IMR-90 (cell line): ENCODE measurements around the gene ZNF277. TPM values are rescaled to one million over a fixed set of nuclear protein-coding genes. Genes with fewer than 3 reads are reported as not detected.

ENCODE experiments used
- ATAC-seq: fragments of 200-7000 bp; cut with Tn5 transposase; 2 replicates; pipeline ENCODE4 v1.9.1; 2020; ENCODE audit warnings: low read depth, mild to moderate bottlenecking, moderate library complexity
- BruUV-seq: library from RNA; stranded (reverse); fragments of 400-500 nt; replicated peaks from 2 replicates; lab custom pipeline; 2021; lab: Mats Ljungman, UMichigan
- CTCF ChIA-PET: fragments of 300-600 bp; formaldehyde crosslinking; extraction: SDS; loops from one replicate; lab custom pipeline; 2021; ENCODE audit warnings: antibody characterized with exemption; lab: Yijun Ruan, JAX
- POLR2A ChIA-PET: fragments of 300-600 bp; sonication (Branson Sonifier 250); formaldehyde crosslinking; loops from one replicate; lab custom pipeline; 2022; ENCODE audit warnings: antibody characterized with exemption; ENCODE audit not compliant: unreplicated experiment; lab: Charles Lee
- DNase-seq: peaks from one replicate; pipeline ENCODE4 v3.0.0; 2013
- H2AFZ ChIP-seq: replicated peaks from 2 replicates; pipeline ENCODE3; 2013; ENCODE audit warnings: low read length, mild to moderate bottlenecking; ENCODE audit not compliant: poor library complexity
- H2AK5ac ChIP-seq: 2 replicates; pipeline ENCODE4 v1.6.1; 2013; ENCODE audit warnings: low read depth, low read length, inconsistent platforms
- H2AK9ac ChIP-seq: replicated peaks from 2 replicates; pipeline ENCODE3; 2013; ENCODE audit warnings: mild to moderate bottlenecking, low read depth, low read length, moderate library complexity; ENCODE audit not compliant: poor library complexity
- H2BK120ac ChIP-seq: 2 replicates; pipeline ENCODE4 v1.6.1; 2013; ENCODE audit warnings: low read depth, low read length, inconsistent platforms
- H2BK15ac ChIP-seq: 3 replicates; pipeline ENCODE4 v1.6.1; 2013; ENCODE audit warnings: low read depth, low read length, inconsistent platforms
- H2BK20ac ChIP-seq: 2 replicates; pipeline ENCODE4 v1.6.1; 2013; ENCODE audit warnings: low read depth, mild to moderate bottlenecking, inconsistent platforms, low read length, moderate library complexity
- H2BK5ac ChIP-seq: 2 replicates; pipeline ENCODE4 v1.6.1; 2013; ENCODE audit warnings: mild to moderate bottlenecking, low read depth, low read length, inconsistent platforms; ENCODE audit not compliant: poor library complexity, severe bottlenecking
- H3K14ac ChIP-seq: replicated peaks from 2 replicates; pipeline ENCODE4 v1.6.1; 2013; ENCODE audit warnings: low read depth, low read length, inconsistent platforms
- H3K18ac ChIP-seq: 2 replicates; pipeline ENCODE4 v1.6.1; 2013; ENCODE audit warnings: low read depth, low read length, control low read depth
- H3K23ac ChIP-seq: 2 replicates; pipeline ENCODE4 v1.6.1; 2013; ENCODE audit warnings: low read depth, low read length, inconsistent platforms
- H3K27ac ChIP-seq: 2 replicates; pipeline ENCODE4 v1.5.1; 2013; ENCODE audit warnings: mild to moderate bottlenecking, control low read depth, low read length; ENCODE audit not compliant: insufficient read depth
- H3K27me3 ChIP-seq: 2 replicates; pipeline ENCODE4 v1.6.1; 2013; ENCODE audit warnings: low read length; ENCODE audit not compliant: control insufficient read depth, insufficient read depth
- H3K36me3 ChIP-seq: 2 replicates; pipeline ENCODE4 v1.6.1; 2013; ENCODE audit warnings: low read length, mixed read lengths; ENCODE audit not compliant: control insufficient read depth, insufficient read depth
- H3K4ac ChIP-seq: 2 replicates; pipeline ENCODE4 v1.6.1; 2013; ENCODE audit warnings: low read depth, low read length, inconsistent platforms
- H3K4me1 ChIP-seq: 2 replicates; pipeline ENCODE4 v1.6.1; 2013; ENCODE audit warnings: low read length, mixed read lengths; ENCODE audit not compliant: control insufficient read depth, insufficient read depth
- H3K4me2 ChIP-seq: 2 replicates; pipeline ENCODE4 v1.6.1; 2013; ENCODE audit warnings: low read depth, mild to moderate bottlenecking, control low read depth, low read length, moderate library complexity
- H3K4me3 ChIP-seq: 2 replicates; pipeline ENCODE4 v1.5.1; 2013; ENCODE audit warnings: low read depth, mild to moderate bottlenecking, control low read depth, low read length, moderate library complexity; ENCODE audit not compliant: insufficient read depth
- H3K56ac ChIP-seq: 2 replicates; pipeline ENCODE4 v1.6.1; 2013; ENCODE audit warnings: low read length, inconsistent platforms; ENCODE audit not compliant: insufficient read depth; ENCODE audit errors: extremely low read depth
- H3K79me1 ChIP-seq, 2 experiments: 2 replicates each; pipeline ENCODE4 v1.6.1; 2013; ENCODE audit warnings: low read length in 2 of 2, inconsistent platforms in 1 of 2, low read depth in 1 of 2
- H3K9ac ChIP-seq: 2 replicates; pipeline ENCODE4 v1.6.1; 2013; ENCODE audit warnings: low read depth, low read length, control low read depth
- H3K9me1 ChIP-seq: 2 replicates; pipeline ENCODE4 v1.6.1; 2013; ENCODE audit warnings: low read length, inconsistent platforms; ENCODE audit not compliant: insufficient read depth
- H3K9me3 ChIP-seq: 2 replicates; pipeline ENCODE4 v1.6.1; 2013; ENCODE audit warnings: low read length; ENCODE audit not compliant: control insufficient read depth, insufficient read depth
- H4K20me1 ChIP-seq: 2 replicates; pipeline ENCODE4 v1.6.1; 2013; ENCODE audit warnings: low read length, inconsistent platforms; ENCODE audit not compliant: insufficient read depth
- H4K5ac ChIP-seq: 2 replicates; pipeline ENCODE4 v1.6.1; 2013; ENCODE audit warnings: mild to moderate bottlenecking, low read depth, low read length, control low read depth
- H4K8ac ChIP-seq, 2 experiments: 2 replicates each; pipeline ENCODE4 v1.6.1; 2013; ENCODE audit warnings: low read depth in 2 of 2, low read length in 2 of 2, control low read depth in 1 of 2, inconsistent platforms in 1 of 2
- H4K91ac ChIP-seq: 2 replicates; pipeline ENCODE4 v1.6.1; 2013; ENCODE audit warnings: low read depth, low read length, inconsistent platforms; ENCODE audit not compliant: insufficient read depth
- CEBPB ChIP-seq: IDR thresholded peaks from 2 replicates; pipeline ENCODE4 v1.6.1; 2012; ENCODE audit warnings: low read depth, low read length, improper control_type of control experiment
- CHD1 ChIP-seq: IDR thresholded peaks from 2 replicates; pipeline ENCODE4 v1.6.1; 2012; ENCODE audit warnings: low read depth, low read length, improper control_type of control experiment
- CTCF ChIP-seq: conservative IDR thresholded peaks from 2 replicates; pipeline ENCODE4 v1.5.1; 2012; ENCODE audit warnings: mild to moderate bottlenecking, low read depth, low read length, improper control_type of control experiment
- ELK1 ChIP-seq: fragments of 150-350 bp; IDR thresholded peaks from 2 replicates; pipeline ENCODE4 v1.6.1; 2016; ENCODE audit warnings: low read depth, mild to moderate bottlenecking, low read length, moderate library complexity, borderline replicate concordance
- MXI1 ChIP-seq: IDR thresholded peaks from 2 replicates; pipeline ENCODE4 v1.6.1; 2012; ENCODE audit warnings: low read depth, mild to moderate bottlenecking, low read length, moderate library complexity, borderline replicate concordance
- RAD21 ChIP-seq: IDR thresholded peaks from 2 replicates; pipeline ENCODE4 v1.6.1; 2012; ENCODE audit warnings: low read length, improper control_type of control experiment
- USF2 ChIP-seq: fragments of 150-350 bp; IDR thresholded peaks from 2 replicates; pipeline ENCODE4 v1.6.1; 2017; ENCODE audit warnings: mild to moderate bottlenecking, antibody characterized with exemption, low read length, low read depth
- WGBS, 2 experiments: methylation state at CpG; one replicate each; pipeline versions ENCODE4 v1.1.5 to v1.1.7; 2013; ENCODE audit warnings: missing lambda C conversion rate in 2 of 2; ENCODE audit not compliant: insufficient read length in 1 of 2; ENCODE audit errors: extremely low coverage in 2 of 2; 5-methylcytosine and 5-hydroxymethylcytosine counted together
- dilution Hi-C: fragments of 300-500 bp; cut with HindIII; formaldehyde crosslinking; loops from one replicate; pipeline ENCODE4 v1.14.3; 2018; ENCODE audit warnings: low sequenced_read_pairs; ENCODE audit not compliant: unreplicated experiment
- in situ Hi-C: fragments of 300-500 bp; cut with MboI; formaldehyde crosslinking; loops from 3 replicates; pipeline ENCODE4 v1.14.3; 2019; ENCODE audit warnings: low sequenced_read_pairs, inconsistent platforms, mixed read lengths
- intact Hi-C: fragments of 100-400 bp; cut with micrococcal nuclease; formaldehyde crosslinking; loops from 2 replicates; pipeline ENCODE4 v1.10.0; 2022
- polyA plus RNA-seq, 3 experiments: library from polyadenylated mRNA; depleted of rRNA; stranded (reverse); fragments of >200 nt; gene quantifications; 2 replicates each; pipeline ENCODE4 v1.2.3, GENCODE V29; 2012; ENCODE audit warnings: low replicate concordance in 1 of 3
- total RNA-seq: library from RNA; depleted of rRNA; stranded (reverse); fragments of >200 nt; gene quantifications from 2 replicates; pipeline ENCODE4 v1.2.3, GENCODE V29; 2012

ZNF277 gene
- total and polyA plus RNA-seq, 2 of the 4 experiments (the other 2 are of a cell fraction) = 7.3 to 21.3 TPM

GRCh38 chr7:112298543-112299100, 92.1 kb downstream of the ZNF277 start:
- Histone ChIP-seq H2BK15ac (no peak overlapping the region), H3K18ac (no peak overlapping the region), H3K4me1 (no peaks in the 10 kb centered on the region), H3K36me3 (0 out of 2 replicates have a peak, but pooled peaks cover 2% of the 10 kb centered on the region), H3K4me3 (no peak overlapping the region), H3K9me3 (no peaks in the 10 kb centered on the region), H3K9me1 (no peaks in the 10 kb centered on the region; the same call in 1 of the 2 replicates), H3K27ac (no peak overlapping the region), H2BK5ac (no peak overlapping the region), H2AFZ (no peak overlapping the region), H3K4ac (no peak overlapping the region), H3K14ac (no peak overlapping the region), H2BK20ac (no peak overlapping the region), H4K20me1 (no peaks in the 10 kb centered on the region), H2AK5ac (no peak overlapping the region), H3K4me2 (no peak overlapping the region), H3K79me1 (no peaks in the 10 kb centered on the region), H3K56ac (no peak overlapping the region), H3K27me3 (no peaks in the 10 kb centered on the region), H2BK120ac (no peak overlapping the region), H4K8ac (no peak overlapping the region), H3K9ac (no peak overlapping the region), H4K5ac (no peak overlapping the region), H3K23ac (no peak overlapping the region), H2AK9ac (no peak overlapping the region), H4K91ac (no peak overlapping the region)
- TF ChIP-seq MXI1 (no peak), ELK1 (no peak), CEBPB (no peak), CHD1 (no peak), CTCF (no peak), RAD21 (no peak), USF2 (no peak)
- no TSS peak for BruUV-seq
- no peak for DNase-seq
- dilution Hi-C loops (no loop called here), intact Hi-C loops (no loop called here), in situ Hi-C loops (no loop called here)
- ChIA-PET POLR2A (no interaction called here), CTCF (no interaction called here)
- WGBS, 2 experiments = no CpG with 5 or more reads among the region's 4 CpGs
- ATAC-seq = no peak
